Measurements from ENCODE around the gene PLXNA1.

The PLXNA1 gene

GRCh38 chr3:127003601-127004280 is 20.8 kb downstream of the PLXNA1 start:
- FAIRE-seq (no peak), DNase-seq (ENCODE audit: insufficient read length, low spot score) (no peak)
- TF ChIP-seq POLR2AphosphoS5 (IDR thresholded peaks at IDR 0.05; ENCODE audit: low read depth, low read length) = no peak
- no peak for TF ChIP-seq POLR2A (IDR thresholded peaks at IDR 0.05; ENCODE audit: low read depth, low read length)
- no peak for TF ChIP-seq POU2F2 (IDR thresholded peaks at IDR 0.05; ENCODE audit: low read depth, low read length)
- no peak for TF ChIP-seq PAX5 (IDR thresholded peaks at IDR 0.05; ENCODE audit: insufficient read depth, low read length, severe bottlenecking)
- TF ChIP-seq SPI1 (IDR thresholded peaks at IDR 0.05; ENCODE audit: low read depth, low read length) = no peak
- no peak for TF ChIP-seq TAF1 (IDR thresholded peaks at IDR 0.05; ENCODE audit: low read depth, low read length)

- DNase-seq (ENCODE audit: insufficient read length, low spot score) = no peak
- TF ChIP-seq POU2F2 (IDR thresholded peaks at IDR 0.05; ENCODE audit: low read depth, low read length) (no peak), SPI1 (IDR thresholded peaks at IDR 0.05; ENCODE audit: low read depth, low read length) (no peak), TAF1 (IDR thresholded peaks at IDR 0.05; ENCODE audit: low read depth, low read length) (no peak), POLR2A (IDR thresholded peaks at IDR 0.05; ENCODE audit: low read depth, low read length) (no peak), PAX5 (IDR thresholded peaks at IDR 0.05; ENCODE audit: insufficient read depth, low read length, severe bottlenecking) (no peak), POLR2AphosphoS5 (IDR thresholded peaks at IDR 0.05; ENCODE audit: low read depth, low read length) (no peak)
- FAIRE-seq = no peak
Observed at GRCh38 chr3:127004641-127005397, 21.9 kb downstream of the PLXNA1 start.

GRCh38 chr3:127005864-127006500 is 23.1 kb downstream of the PLXNA1 start:
- TF ChIP-seq POLR2A (IDR thresholded peaks at IDR 0.05; ENCODE audit: low read depth, low read length) = no peak
- TF ChIP-seq POU2F2 (IDR thresholded peaks at IDR 0.05; ENCODE audit: low read depth, low read length) = no peak
- TF ChIP-seq SPI1 (IDR thresholded peaks at IDR 0.05; ENCODE audit: low read depth, low read length) = no peak
- TF ChIP-seq PAX5 (IDR thresholded peaks at IDR 0.05; ENCODE audit: insufficient read depth, low read length, severe bottlenecking) = no peak
- no peak for TF ChIP-seq POLR2AphosphoS5 (IDR thresholded peaks at IDR 0.05; ENCODE audit: low read depth, low read length)
- TF ChIP-seq TAF1 (IDR thresholded peaks at IDR 0.05; ENCODE audit: low read depth, low read length) = no peak
- FAIRE-seq = no peak

GRCh38 chr3:127006781-127007436 is 24.0 kb downstream of the PLXNA1 start:
- no peak for TF ChIP-seq POU2F2 (IDR thresholded peaks at IDR 0.05; ENCODE audit: low read depth, low read length)
- TF ChIP-seq POLR2A (IDR thresholded peaks at IDR 0.05; ENCODE audit: low read depth, low read length) = no peak
- TF ChIP-seq SPI1 (IDR thresholded peaks at IDR 0.05; ENCODE audit: low read depth, low read length) = no peak
- TF ChIP-seq PAX5 (IDR thresholded peaks at IDR 0.05; ENCODE audit: insufficient read depth, low read length, severe bottlenecking) = no peak
- no peak for TF ChIP-seq POLR2AphosphoS5 (IDR thresholded peaks at IDR 0.05; ENCODE audit: low read depth, low read length)
- no peak for TF ChIP-seq TAF1 (IDR thresholded peaks at IDR 0.05; ENCODE audit: low read depth, low read length)
- DNase-seq (ENCODE audit: insufficient read length, low spot score) (no peak), FAIRE-seq (no peak)

More at GRCh38 chr3:127005864-127006500, 23.1 kb downstream of the PLXNA1 start:
- DNase-seq (ENCODE audit: insufficient read length, low spot score) = no peak

- no peak for TF ChIP-seq SPI1 (IDR thresholded peaks at IDR 0.05; ENCODE audit: low read depth, low read length)
- no peak for TF ChIP-seq TAF1 (IDR thresholded peaks at IDR 0.05; ENCODE audit: low read depth, low read length)
- TF ChIP-seq POLR2A (IDR thresholded peaks at IDR 0.05; ENCODE audit: low read depth, low read length) = no peak
- no peak for TF ChIP-seq POLR2AphosphoS5 (IDR thresholded peaks at IDR 0.05; ENCODE audit: low read depth, low read length)
- no peak for TF ChIP-seq POU2F2 (IDR thresholded peaks at IDR 0.05; ENCODE audit: low read depth, low read length)
- TF ChIP-seq PAX5 (IDR thresholded peaks at IDR 0.05; ENCODE audit: insufficient read depth, low read length, severe bottlenecking) = no peak
- FAIRE-seq (no peak), DNase-seq (ENCODE audit: insufficient read length, low spot score) (no peak)
Observed at GRCh38 chr3:127008236-127008635, 25.3 kb downstream of the PLXNA1 start.

GRCh38 chr3:127009531-127009930 is 26.6 kb downstream of the PLXNA1 start:
- no peak for TF ChIP-seq PAX5 (IDR thresholded peaks at IDR 0.05; ENCODE audit: insufficient read depth, low read length, severe bottlenecking)
- DNase-seq (ENCODE audit: insufficient read length, low spot score) (no peak), FAIRE-seq (no peak)

GRCh38 chr3:127011270-127011992 is 28.5 kb downstream of the PLXNA1 start:
- TF ChIP-seq POLR2A (IDR thresholded peaks at IDR 0.05; ENCODE audit: low read depth, low read length) (no peak), TAF1 (IDR thresholded peaks at IDR 0.05; ENCODE audit: low read depth, low read length) (no peak)
- FAIRE-seq (no peak), DNase-seq (ENCODE audit: insufficient read length, low spot score) (no peak)

- DNase-seq (ENCODE audit: insufficient read length, low spot score) (no peak), FAIRE-seq (no peak)
- TF ChIP-seq TAF1 (IDR thresholded peaks at IDR 0.05; ENCODE audit: low read depth, low read length) = no peak
- no peak for TF ChIP-seq SPI1 (IDR thresholded peaks at IDR 0.05; ENCODE audit: low read depth, low read length)
- TF ChIP-seq POLR2AphosphoS5 (IDR thresholded peaks at IDR 0.05; ENCODE audit: low read depth, low read length) = no peak
- no peak for TF ChIP-seq PAX5 (IDR thresholded peaks at IDR 0.05; ENCODE audit: insufficient read depth, low read length, severe bottlenecking)
- TF ChIP-seq POLR2A (IDR thresholded peaks at IDR 0.05; ENCODE audit: low read depth, low read length) = no peak
- no peak for TF ChIP-seq POU2F2 (IDR thresholded peaks at IDR 0.05; ENCODE audit: low read depth, low read length)
Observed at GRCh38 chr3:127012091-127012490, 29.2 kb downstream of the PLXNA1 start.

GRCh38 chr3:127013181-127013580 is 30.3 kb downstream of the PLXNA1 start:
- DNase-seq (ENCODE audit: insufficient read length, low spot score) = no peak
- FAIRE-seq = no peak
- TF ChIP-seq POLR2A (IDR thresholded peaks at IDR 0.05; ENCODE audit: low read depth, low read length) = no peak
- no peak for TF ChIP-seq PAX5 (IDR thresholded peaks at IDR 0.05; ENCODE audit: insufficient read depth, low read length, severe bottlenecking)
- TF ChIP-seq POLR2AphosphoS5 (IDR thresholded peaks at IDR 0.05; ENCODE audit: low read depth, low read length) = no peak
- no peak for TF ChIP-seq SPI1 (IDR thresholded peaks at IDR 0.05; ENCODE audit: low read depth, low read length)

Measured in GM12891 (cell line).